ENCODE results near the gene FLRT2. TPM values are rescaled to one million over a fixed set of nuclear protein-coding genes. Genes with fewer than 3 reads are reported as not detected.

FLRT2 gene
- total and polyA plus RNA-seq, 9 donors, result 72.0 to 120 (median 88.9) TPM

- Histone ChIP-seq H3K27me3 (ENCODE audit: control insufficient read depth, insufficient read depth, low read length) (no peaks in the 10 kb centered on the region), H3K36me3 (ENCODE audit: control insufficient read depth, insufficient read depth, low read length) (peaks cover 7% of the 10 kb centered on the region), H3K9me3 (replicated peaks; ENCODE audit: control insufficient read depth, low read depth, low read length) (no peaks in the 10 kb centered on the region), H3K4me1 (ENCODE audit: control insufficient read depth, insufficient read depth, low read length) (peaks cover 35% of the 10 kb centered on the region), H3K27ac (ENCODE audit: low read length) (peak overlapping the region; percentile 57), H3K4me3 (ENCODE audit: low read length) (no peak overlapping the region)
- DNase-seq, result no peak
- WGBS (ENCODE audit: insufficient coverage), result no CpG with 5 or more reads among the region's 3 CpGs
Measured at GRCh38 chr14:85574853-85575616, 45.1 kb downstream of the FLRT2 start.

- H3K9me3 ChIP-seq (replicated peaks; ENCODE audit: control insufficient read depth, low read depth, low read length), result no peaks in the 10 kb centered on the region
- H3K4me3 ChIP-seq (ENCODE audit: low read length), result no peak overlapping the region
- no peaks in the 10 kb centered on the region for H3K27me3 ChIP-seq (ENCODE audit: control insufficient read depth, insufficient read depth, low read length)
- H3K36me3 ChIP-seq (ENCODE audit: control insufficient read depth, insufficient read depth, low read length), result peaks cover 7% of the 10 kb centered on the region
- no CpG with 5 or more reads among the region's 1 CpG for WGBS (ENCODE audit: insufficient coverage)
- H3K4me1 ChIP-seq (ENCODE audit: control insufficient read depth, insufficient read depth, low read length), result peaks cover 36% of the 10 kb centered on the region
- peak overlapping the region; percentile 36 for H3K27ac ChIP-seq (ENCODE audit: low read length)
- DNase-seq, result no peak
Measured at GRCh38 chr14:85575617-85575898, 45.6 kb downstream of the FLRT2 start.

GRCh38 chr14:85576218-85576617, 46.3 kb downstream of the FLRT2 start:
- peak; percentile 11 for DNase-seq
- Histone ChIP-seq H3K9me3 (replicated peaks; ENCODE audit: control insufficient read depth, low read depth, low read length) (no peaks in the 10 kb centered on the region), H3K36me3 (ENCODE audit: control insufficient read depth, insufficient read depth, low read length) (peaks cover 7% of the 10 kb centered on the region), H3K27ac (ENCODE audit: low read length) (no peak overlapping the region), H3K4me1 (ENCODE audit: control insufficient read depth, insufficient read depth, low read length) (peaks cover 36% of the 10 kb centered on the region), H3K27me3 (ENCODE audit: control insufficient read depth, insufficient read depth, low read length) (no peaks in the 10 kb centered on the region), H3K4me3 (ENCODE audit: low read length) (no peak overlapping the region)
- no CpG with 5 or more reads among the region's 3 CpGs for WGBS (ENCODE audit: insufficient coverage)

- Histone ChIP-seq H3K27ac (ENCODE audit: low read length) (no peak overlapping the region), H3K4me1 (ENCODE audit: control insufficient read depth, insufficient read depth, low read length) (peaks cover 34% of the 10 kb centered on the region), H3K27me3 (ENCODE audit: control insufficient read depth, insufficient read depth, low read length) (no peaks in the 10 kb centered on the region), H3K9me3 (replicated peaks; ENCODE audit: control insufficient read depth, low read depth, low read length) (no peaks in the 10 kb centered on the region), H3K36me3 (ENCODE audit: control insufficient read depth, insufficient read depth, low read length) (peaks cover 7% of the 10 kb centered on the region), H3K4me3 (ENCODE audit: low read length) (no peak overlapping the region)
- no CpG with 5 or more reads among the region's 5 CpGs for WGBS (ENCODE audit: insufficient coverage)
- no peak for DNase-seq
Measured at GRCh38 chr14:85576848-85577542, 47.1 kb downstream of the FLRT2 start.

GRCh38 chr14:85577543-85578114, 47.7 kb downstream of the FLRT2 start:
- Histone ChIP-seq H3K4me1 (ENCODE audit: control insufficient read depth, insufficient read depth, low read length) (peaks cover 31% of the 10 kb centered on the region), H3K9me3 (replicated peaks; ENCODE audit: control insufficient read depth, low read depth, low read length) (no peaks in the 10 kb centered on the region), H3K27ac (ENCODE audit: low read length) (peak overlapping the region; percentile 10), H3K27me3 (ENCODE audit: control insufficient read depth, insufficient read depth, low read length) (no peaks in the 10 kb centered on the region), H3K36me3 (ENCODE audit: control insufficient read depth, insufficient read depth, low read length) (peaks cover 7% of the 10 kb centered on the region), H3K4me3 (ENCODE audit: low read length) (no peak overlapping the region)
- DNase-seq, result no peak
- 100% methylated on average over 3 of the region's 7 CpGs for WGBS (ENCODE audit: insufficient coverage)

- Histone ChIP-seq H3K9me3 (replicated peaks; ENCODE audit: control insufficient read depth, low read depth, low read length) (no peaks in the 10 kb centered on the region), H3K27me3 (ENCODE audit: control insufficient read depth, insufficient read depth, low read length) (no peaks in the 10 kb centered on the region), H3K27ac (ENCODE audit: low read length) (no peak overlapping the region), H3K4me3 (ENCODE audit: low read length) (no peak overlapping the region), H3K4me1 (ENCODE audit: control insufficient read depth, insufficient read depth, low read length) (peaks cover 31% of the 10 kb centered on the region), H3K36me3 (ENCODE audit: control insufficient read depth, insufficient read depth, low read length) (peaks cover 7% of the 10 kb centered on the region)
- no peak for DNase-seq
- 93% methylated on average over 3 of the region's 8 CpGs for WGBS (ENCODE audit: insufficient coverage)
Measured at GRCh38 chr14:85578357-85578756, 48.4 kb downstream of the FLRT2 start.

- peaks cover 7% of the 10 kb centered on the region for H3K36me3 ChIP-seq (ENCODE audit: control insufficient read depth, insufficient read depth, low read length)
- no peak for DNase-seq
- H3K4me3 ChIP-seq (ENCODE audit: low read length), result no peak overlapping the region
- no peaks in the 10 kb centered on the region for H3K9me3 ChIP-seq (replicated peaks; ENCODE audit: control insufficient read depth, low read depth, low read length)
- no peaks in the 10 kb centered on the region for H3K27me3 ChIP-seq (ENCODE audit: control insufficient read depth, insufficient read depth, low read length)
- no CpG with 5 or more reads among the region's 2 CpGs for WGBS (ENCODE audit: insufficient coverage)
- H3K27ac ChIP-seq (ENCODE audit: low read length), result no peak overlapping the region
- peaks cover 34% of the 10 kb centered on the region for H3K4me1 ChIP-seq (ENCODE audit: control insufficient read depth, insufficient read depth, low read length)
Measured at GRCh38 chr14:85578930-85579329, 49.0 kb downstream of the FLRT2 start.

GRCh38 chr14:85579942-85580341, 50.0 kb downstream of the FLRT2 start:
- no peaks in the 10 kb centered on the region for H3K27me3 ChIP-seq (ENCODE audit: control insufficient read depth, insufficient read depth, low read length)
- H3K9me3 ChIP-seq (replicated peaks; ENCODE audit: control insufficient read depth, low read depth, low read length), result no peaks in the 10 kb centered on the region
- DNase-seq, result peak; percentile 47
- peaks cover 11% of the 10 kb centered on the region for H3K36me3 ChIP-seq (ENCODE audit: control insufficient read depth, insufficient read depth, low read length)
- H3K27ac ChIP-seq (ENCODE audit: low read length), result no peak overlapping the region
- H3K4me1 ChIP-seq (ENCODE audit: control insufficient read depth, insufficient read depth, low read length), result peaks cover 32% of the 10 kb centered on the region
- no peak overlapping the region for H3K4me3 ChIP-seq (ENCODE audit: low read length)

- Histone ChIP-seq H3K27me3 (ENCODE audit: control insufficient read depth, insufficient read depth, low read length) (no peaks in the 10 kb centered on the region), H3K4me3 (ENCODE audit: low read length) (no peak overlapping the region), H3K27ac (ENCODE audit: low read length) (no peak overlapping the region), H3K36me3 (ENCODE audit: control insufficient read depth, insufficient read depth, low read length) (peaks cover 14% of the 10 kb centered on the region), H3K9me3 (replicated peaks; ENCODE audit: control insufficient read depth, low read depth, low read length) (no peaks in the 10 kb centered on the region), H3K4me1 (ENCODE audit: control insufficient read depth, insufficient read depth, low read length) (peaks cover 26% of the 10 kb centered on the region)
- no CpG with 5 or more reads among the region's 8 CpGs for WGBS (ENCODE audit: insufficient coverage)
- no peak for DNase-seq
Measured at GRCh38 chr14:85580536-85581140, 50.7 kb downstream of the FLRT2 start.

GRCh38 chr14:85581691-85582090, 51.7 kb downstream of the FLRT2 start:
- Histone ChIP-seq H3K36me3 (ENCODE audit: control insufficient read depth, insufficient read depth, low read length) (peaks cover 17% of the 10 kb centered on the region), H3K27ac (ENCODE audit: low read length) (no peak overlapping the region), H3K4me1 (ENCODE audit: control insufficient read depth, insufficient read depth, low read length) (peaks cover 24% of the 10 kb centered on the region), H3K27me3 (ENCODE audit: control insufficient read depth, insufficient read depth, low read length) (no peaks in the 10 kb centered on the region), H3K4me3 (ENCODE audit: low read length) (no peak overlapping the region), H3K9me3 (replicated peaks; ENCODE audit: control insufficient read depth, low read depth, low read length) (no peaks in the 10 kb centered on the region)
- WGBS (ENCODE audit: insufficient coverage), result no CpG with 5 or more reads among the region's 1 CpG
- no peak for DNase-seq

All from muscle of leg (tissue), 11 donors.